Measurements from ENCODE around the gene SUV39H2.
A peak's percentile ranks its signal among the peaks of the same experiment; 100 is the strongest.
"Not testable (repeated sequence)": the region's sequence is repeated elsewhere in the genome, so short reads cannot be mapped to it uniquely, and the experiment has no call there.

Gene SUV39H2

DNA sequence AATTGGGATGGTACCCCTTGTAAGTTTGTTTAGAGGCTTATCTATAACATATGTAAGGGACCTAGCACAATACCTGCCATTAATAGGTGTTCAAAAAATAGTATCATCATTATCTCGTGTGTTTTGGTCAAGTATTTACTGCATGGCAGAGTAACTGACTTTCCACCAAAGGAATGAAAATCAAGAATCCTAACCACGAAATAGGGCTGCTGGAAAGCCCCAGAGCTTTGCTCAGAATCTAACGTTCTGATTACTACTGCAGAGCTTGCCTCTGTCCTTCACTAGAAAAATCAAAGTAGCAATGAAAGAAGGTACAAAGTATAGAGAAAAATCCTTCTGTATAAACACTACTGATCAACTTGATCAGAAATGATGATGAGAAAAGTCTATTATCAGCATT lies 40.3 kb downstream of the SUV39H2 start:
- no peak for DNase-seq
- in situ Hi-C loops (cut with HindIII; ENCODE audit: low pct_ligation_motif_present, low pct_unique_long_range_greater_than_20kb, low sequenced_read_pairs) = no loop called here

DNA sequence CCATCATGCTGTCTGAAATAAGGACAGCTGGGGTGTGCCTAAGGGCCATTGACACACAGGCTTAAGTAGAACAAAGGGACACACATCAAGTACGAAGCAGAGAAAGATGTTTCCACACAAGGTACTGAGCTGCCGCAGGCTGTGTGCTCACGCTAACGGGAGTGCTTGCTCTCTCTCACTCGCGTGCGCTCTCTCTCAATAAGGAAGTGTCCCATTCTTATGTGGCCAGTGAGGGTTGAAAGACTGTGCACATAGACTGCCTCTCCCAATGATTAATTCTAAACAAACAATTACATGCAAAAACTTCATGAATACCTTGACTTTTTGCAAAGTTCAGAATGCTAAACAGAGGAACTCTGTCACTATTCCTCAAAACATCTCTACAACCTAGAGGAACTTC lies 45.3 kb downstream of the SUV39H2 start:
- no peak for DNase-seq
- in situ Hi-C loops (cut with HindIII; ENCODE audit: low pct_ligation_motif_present, low pct_unique_long_range_greater_than_20kb, low sequenced_read_pairs) = no loop called here

DNA sequence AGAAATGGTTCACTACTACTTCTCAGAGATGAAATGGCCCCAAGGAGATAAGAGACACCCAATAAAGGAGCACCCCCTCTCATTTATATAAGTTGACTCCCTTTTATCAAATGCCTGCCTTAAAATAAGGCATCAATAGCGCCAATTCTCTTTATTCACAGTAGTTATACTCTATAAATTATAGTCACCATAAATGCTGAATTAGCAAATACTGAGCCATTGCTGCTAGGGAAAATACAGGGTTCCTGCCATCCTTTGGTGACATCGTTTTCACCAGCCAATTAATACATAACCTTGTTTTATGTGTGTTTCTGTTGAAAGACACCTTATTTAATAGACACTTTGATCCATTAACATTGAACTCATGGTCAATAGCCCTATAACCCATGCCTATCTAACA lies 46.6 kb downstream of the SUV39H2 start:
- in situ Hi-C loops (cut with HindIII; ENCODE audit: low pct_ligation_motif_present, low pct_unique_long_range_greater_than_20kb, low sequenced_read_pairs) = no loop called here
- DNase-seq = no peak

DNA sequence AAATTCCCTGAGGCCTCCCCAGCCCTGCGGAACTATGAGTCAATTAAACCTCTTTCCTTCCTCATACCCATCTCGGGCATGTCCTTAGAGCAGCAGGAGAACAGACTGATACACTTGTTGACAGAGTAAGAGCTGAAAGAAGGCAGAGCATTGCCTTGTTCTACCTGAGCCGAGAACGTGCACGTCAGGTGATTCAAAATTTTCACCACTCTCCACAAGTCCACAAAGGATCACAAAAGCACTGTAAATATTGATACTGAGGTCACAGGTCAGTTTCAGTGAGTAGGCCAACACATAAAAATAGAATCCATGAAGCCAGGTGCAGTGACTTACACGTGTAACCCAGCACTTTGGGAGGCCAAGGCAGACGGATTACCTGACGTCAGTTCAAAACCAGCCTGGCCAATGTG lies 47.4 kb downstream of the SUV39H2 start:
- in situ Hi-C loops (cut with HindIII; ENCODE audit: low pct_ligation_motif_present, low pct_unique_long_range_greater_than_20kb, low sequenced_read_pairs) = no loop called here
- DNase-seq = no peak

DNA sequence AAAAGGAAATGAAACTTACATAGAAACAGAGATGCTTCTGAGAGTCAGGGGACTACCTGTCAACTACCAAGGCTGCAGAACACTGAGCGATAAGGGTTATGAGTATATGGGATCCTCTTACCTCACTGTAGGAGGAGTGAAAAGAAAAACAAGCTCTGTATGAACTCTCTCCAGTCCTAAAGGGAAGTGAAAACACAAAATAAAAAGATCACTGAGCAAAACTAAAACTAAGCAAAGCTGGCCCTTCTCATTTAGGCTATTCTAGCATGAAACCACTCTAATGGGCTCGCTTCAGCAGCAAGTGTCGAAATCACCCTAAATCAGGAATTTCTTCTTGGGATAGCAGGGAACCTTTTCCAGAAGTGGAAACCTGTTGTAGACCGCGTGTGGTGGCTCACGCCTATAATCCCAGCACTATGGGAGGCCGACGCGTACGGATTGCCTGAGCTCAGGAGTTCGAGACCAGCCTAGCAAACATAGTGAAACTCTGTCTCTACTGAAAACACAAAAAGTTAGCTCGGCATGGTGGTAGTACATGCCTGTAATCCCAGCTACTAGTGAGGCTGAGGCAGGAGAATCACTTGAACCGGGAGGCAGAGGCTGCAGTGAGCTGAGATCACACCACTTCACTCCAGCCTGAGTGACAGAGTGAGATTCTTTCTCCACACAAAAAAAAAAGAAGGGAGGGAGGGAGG lies 48.2 kb downstream of the SUV39H2 start:
- in situ Hi-C loops (cut with HindIII; ENCODE audit: low pct_ligation_motif_present, low pct_unique_long_range_greater_than_20kb, low sequenced_read_pairs) = no loop called here
- no peak for DNase-seq

DNA sequence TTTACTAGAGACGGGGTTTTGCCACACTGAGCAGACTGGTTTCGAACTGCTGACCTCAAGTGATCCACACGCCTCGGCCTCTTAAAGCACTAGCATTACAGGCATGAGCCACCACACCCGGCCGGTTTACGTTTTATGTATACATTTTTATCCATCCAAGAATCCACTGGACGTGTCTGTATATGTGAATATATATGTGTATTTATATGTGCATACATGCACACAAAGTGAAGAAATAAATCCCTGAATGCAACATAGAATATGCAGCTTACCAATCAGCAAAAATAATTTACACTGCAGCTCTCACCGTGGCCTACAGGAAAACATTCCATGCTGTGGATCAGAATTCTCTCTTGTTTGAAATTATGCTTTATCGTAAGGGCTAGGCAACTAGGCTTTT lies 51.9 kb downstream of the SUV39H2 start:
- in situ Hi-C loops (cut with HindIII; ENCODE audit: low pct_ligation_motif_present, low pct_unique_long_range_greater_than_20kb, low sequenced_read_pairs) = no loop called here
- no peak for DNase-seq

DNA sequence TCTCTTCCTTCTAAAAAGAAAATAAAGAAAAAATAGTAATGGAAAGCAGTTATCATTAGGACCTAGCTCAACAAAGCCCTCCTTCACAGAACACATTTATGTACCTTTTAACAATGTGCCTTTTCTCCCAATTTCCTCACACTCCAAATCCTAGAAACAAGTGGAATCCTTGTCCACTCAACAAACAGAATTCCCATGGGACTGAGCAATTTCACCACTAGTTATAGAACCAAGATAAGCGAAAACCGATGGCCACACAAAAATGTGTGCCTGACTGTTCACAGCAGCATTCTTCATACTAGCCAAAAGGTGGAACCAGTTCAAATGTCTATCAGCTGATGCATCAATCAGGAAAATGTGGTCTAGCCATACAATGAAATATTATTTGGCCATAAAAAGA lies 57.9 kb downstream of the SUV39H2 start:
- DNase-seq = no peak
- in situ Hi-C loops (cut with HindIII; ENCODE audit: low pct_ligation_motif_present, low pct_unique_long_range_greater_than_20kb, low sequenced_read_pairs) = no loop called here

DNA sequence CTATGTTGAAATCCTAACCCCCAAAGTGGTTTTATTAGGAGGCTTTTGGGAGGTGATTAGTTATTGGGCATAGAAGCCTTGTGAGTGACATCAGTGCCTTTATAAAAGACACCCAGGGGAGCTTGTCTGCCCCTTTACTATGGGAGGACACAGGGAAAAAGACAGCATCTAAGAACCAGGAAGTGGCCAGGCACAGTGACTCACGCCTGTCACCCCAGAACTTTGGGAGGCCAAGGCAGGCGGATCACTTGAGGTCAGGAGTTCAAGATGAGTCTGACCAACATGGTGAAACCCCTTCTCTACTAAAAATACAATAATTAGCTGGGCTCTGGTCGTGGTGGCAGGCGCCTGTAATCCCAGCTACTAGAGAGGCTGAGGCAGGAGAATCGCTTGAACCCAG lies 60.3 kb downstream of the SUV39H2 start:
- DNase-seq; in situ Hi-C loops (cut with HindIII; ENCODE audit: low pct_ligation_motif_present, low pct_unique_long_range_greater_than_20kb, low sequenced_read_pairs): not testable (repeated sequence)

DNA sequence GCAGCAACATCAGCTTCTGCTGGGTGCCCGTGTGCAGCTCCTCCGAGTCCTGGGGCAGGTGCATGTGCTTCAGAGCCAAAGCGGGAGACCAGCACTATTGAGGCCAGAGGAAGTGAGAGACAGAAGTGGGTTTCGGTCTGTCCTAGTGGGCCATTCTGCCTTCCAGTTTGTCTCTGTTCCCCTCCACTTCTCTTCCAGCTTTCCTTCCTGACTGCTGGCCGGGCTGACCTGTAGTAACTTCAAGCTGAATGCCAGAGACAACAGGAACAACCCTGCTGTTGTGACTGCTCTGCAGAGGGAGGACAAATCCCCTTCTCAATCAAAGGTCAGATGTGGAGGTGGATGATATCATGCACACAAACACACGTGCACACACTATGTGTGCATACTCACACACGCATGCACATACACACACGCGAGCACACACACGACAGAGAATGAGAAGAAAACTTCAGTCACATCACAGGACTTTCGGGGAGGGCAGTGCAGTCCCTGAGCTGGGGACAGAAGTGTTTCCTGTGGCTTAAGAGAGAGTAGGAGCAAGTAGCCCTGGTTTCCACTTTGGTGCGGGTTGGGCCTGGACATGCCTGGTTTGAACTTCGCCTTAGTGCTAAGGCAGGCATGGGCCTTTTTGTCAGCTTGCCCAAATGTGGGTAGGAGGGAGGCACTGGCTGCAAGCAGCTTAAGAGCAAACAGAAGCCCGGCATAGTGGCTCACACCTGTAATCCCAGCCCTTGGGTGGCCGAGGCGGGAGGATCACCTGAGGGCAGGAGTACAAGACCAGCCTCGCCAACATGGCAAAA lies 63.7 kb downstream of the SUV39H2 start:
- in situ Hi-C loops (cut with HindIII; ENCODE audit: low pct_ligation_motif_present, low pct_unique_long_range_greater_than_20kb, low sequenced_read_pairs) = not testable (repeated sequence)

DNA sequence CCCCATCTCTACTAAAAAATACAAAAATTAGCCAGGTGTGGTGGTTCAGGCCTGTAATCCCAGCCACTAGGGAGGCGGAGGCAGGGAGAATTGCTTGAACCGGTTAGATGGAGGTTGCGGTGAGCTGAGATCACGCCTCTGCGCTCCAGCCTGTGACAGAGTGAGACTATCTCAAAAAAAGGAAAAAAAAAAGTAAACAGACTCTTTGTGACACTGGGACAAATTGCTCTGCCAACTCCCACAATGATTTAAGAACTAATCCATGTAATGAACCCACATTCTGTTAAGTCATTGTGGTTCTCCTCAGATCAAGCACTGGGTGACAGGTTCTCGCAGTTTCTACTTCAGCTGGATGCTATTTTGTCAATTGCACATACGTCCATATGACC lies 64.3 kb downstream of the SUV39H2 start:
- DNase-seq; in situ Hi-C loops (cut with HindIII; ENCODE audit: low pct_ligation_motif_present, low pct_unique_long_range_greater_than_20kb, low sequenced_read_pairs): not testable (repeated sequence)

More for the DNA sequence above, 63.7 kb downstream of the SUV39H2 start:
- DNase-seq = not testable (repeated sequence)

DNA sequence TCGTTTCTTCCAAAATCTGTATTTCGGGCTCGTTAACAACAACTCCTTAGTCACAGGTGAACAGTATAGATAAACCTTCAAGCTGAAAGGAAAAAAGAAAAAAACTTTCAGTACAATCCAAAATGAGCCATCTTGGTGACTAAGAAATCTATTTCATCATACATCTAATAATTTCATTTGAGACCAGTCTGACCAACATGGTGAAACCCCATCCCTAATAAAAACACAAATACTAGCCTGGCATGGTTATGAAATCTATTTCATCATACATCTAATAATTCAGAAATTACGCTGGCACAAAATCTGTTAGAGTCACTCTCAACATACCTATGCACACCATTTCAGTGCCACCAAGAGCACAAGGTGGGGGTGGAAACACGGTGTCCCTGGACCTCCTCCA lies 66.4 kb downstream of the SUV39H2 start:
- in situ Hi-C loops (cut with HindIII; ENCODE audit: low pct_ligation_motif_present, low pct_unique_long_range_greater_than_20kb, low sequenced_read_pairs) = no loop called here
- DNase-seq = no peak

DNA sequence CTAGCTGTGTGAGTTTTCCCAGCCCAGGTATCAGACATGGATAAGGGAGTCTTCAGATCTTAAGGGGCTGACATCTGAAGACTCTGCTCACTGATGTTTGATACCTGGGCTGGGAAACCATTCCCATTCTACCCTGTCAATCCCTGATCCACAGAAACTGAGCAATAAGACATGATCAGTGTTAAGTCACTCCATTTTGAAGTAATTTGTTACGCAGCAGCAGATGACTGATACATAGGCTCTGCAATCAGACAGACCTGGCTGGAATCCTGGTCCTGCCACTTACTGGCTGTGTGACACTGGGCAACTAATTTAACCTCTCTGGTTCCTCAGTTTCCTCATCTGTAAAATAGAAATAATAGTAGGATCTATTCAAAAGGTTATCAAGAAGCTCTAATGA lies 68.6 kb downstream of the SUV39H2 start:
- in situ Hi-C loops (cut with HindIII; ENCODE audit: low pct_ligation_motif_present, low pct_unique_long_range_greater_than_20kb, low sequenced_read_pairs) = no loop called here
- DNase-seq = no peak

DNA sequence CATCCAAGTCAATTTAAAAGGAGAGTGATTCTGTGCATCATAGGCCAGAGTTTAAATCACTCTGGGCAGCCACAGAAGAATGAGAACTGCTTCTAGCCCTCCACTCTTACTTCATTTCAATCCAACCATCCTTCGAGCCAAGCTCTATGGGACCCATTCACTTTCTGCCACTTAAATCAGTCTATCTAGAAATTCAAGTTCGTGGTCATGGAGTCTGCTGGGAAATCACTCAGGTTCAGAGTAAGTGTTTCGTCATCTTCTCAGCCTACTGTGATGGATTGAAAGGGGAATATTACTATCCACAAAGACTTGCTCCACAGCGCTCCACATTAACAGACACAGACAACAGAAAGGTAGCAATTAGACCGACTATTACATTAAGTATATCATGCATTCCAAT lies 70.6 kb downstream of the SUV39H2 start:
- in situ Hi-C loops (cut with HindIII; ENCODE audit: low pct_ligation_motif_present, low pct_unique_long_range_greater_than_20kb, low sequenced_read_pairs) = no loop called here
- DNase-seq = no peak

DNA sequence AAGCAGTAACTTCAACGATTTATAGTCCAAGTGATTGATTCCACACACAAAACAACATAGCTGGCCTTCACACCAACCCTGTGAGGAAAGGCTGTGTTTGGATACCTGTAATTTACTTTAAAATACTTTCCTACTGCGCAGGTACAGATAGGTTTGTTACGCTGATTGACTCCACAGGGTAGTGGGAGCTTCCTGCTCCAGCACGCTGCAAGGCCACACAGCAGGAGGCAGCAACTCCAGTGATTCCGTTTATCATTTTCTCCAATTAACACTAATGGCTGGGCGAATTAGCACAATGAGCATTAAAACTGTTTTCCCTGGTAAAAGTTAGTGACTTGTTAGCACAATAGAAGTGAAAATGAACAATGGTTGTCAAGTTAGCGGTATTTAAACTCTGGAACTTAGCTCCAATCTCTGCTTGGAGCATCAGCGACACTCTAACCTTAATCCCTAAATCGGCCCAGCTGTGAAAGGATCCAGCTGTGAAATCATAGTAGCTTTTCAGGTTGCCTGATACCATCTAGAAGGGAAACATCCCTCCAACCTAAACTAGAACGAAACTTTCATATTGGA lies 74.3 kb downstream of the SUV39H2 start:
- no peak for DNase-seq
- in situ Hi-C loops (cut with HindIII; ENCODE audit: low pct_ligation_motif_present, low pct_unique_long_range_greater_than_20kb, low sequenced_read_pairs) = no loop called here

DNA sequence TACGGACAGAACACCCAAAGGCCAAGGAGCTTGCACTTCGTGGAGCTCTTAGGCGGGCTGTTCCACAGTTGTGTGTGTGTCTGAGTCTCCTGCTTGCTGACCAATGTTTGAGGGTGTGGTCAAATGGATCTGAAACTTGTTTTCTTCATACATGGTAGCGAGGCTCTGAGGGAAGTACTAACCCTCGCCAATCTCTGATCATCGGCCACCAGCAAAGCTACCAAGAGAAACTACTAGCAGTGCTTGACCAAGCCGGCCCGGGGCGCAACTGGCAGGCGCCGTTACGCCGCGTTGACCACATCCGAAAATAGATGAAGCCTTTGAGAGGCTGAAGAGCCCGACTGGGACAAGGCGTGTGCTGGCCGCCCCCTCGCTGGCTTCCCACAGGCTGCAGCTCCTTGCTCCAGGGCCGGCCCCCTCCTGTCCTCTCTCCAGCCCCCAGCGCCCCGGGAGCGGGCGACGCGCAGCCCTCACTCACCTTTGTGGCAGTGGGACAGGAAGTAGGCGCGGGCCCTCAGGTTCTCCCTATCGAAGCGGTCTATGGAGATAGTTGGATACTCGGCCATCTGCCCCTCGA lies 74.8 kb downstream of the SUV39H2 start:
- in situ Hi-C loops (cut with HindIII; ENCODE audit: low pct_ligation_motif_present, low pct_unique_long_range_greater_than_20kb, low sequenced_read_pairs) = no loop called here

More for the DNA sequence above, 74.8 kb downstream of the SUV39H2 start:
- DNase-seq = peak; percentile 61

Data from ACHN (cell line).